Naive thymus-derived CD8-positive, alpha-beta T cell (primary cell): ENCODE data around the gene STK11. TPM values are rescaled to one million over a fixed set of nuclear protein-coding genes. Genes with fewer than 3 reads are reported as not detected.

Experiments
- ATAC-seq, 2 donors: fragments of 150-1000 bp; cut with Tn5 transposase in 1 of 2; sonication (Bioruptor Pico), chemical (Tn5 transposase) in 1 of 2; 1 replicate in 1 of 2; 2 replicates in 1 of 2; pipeline ENCODE4 v1.10.0; 2021; ENCODE audit warnings: mild to moderate bottlenecking in 2 of 2, moderate library complexity in 2 of 2
- POLR2A ChIA-PET: fragments of 350-600 bp; sonication (Branson Sonifier 250); formaldehyde crosslinking; loops from one replicate; lab custom pipeline; 2021; ENCODE audit warnings: antibody characterized with exemption; lab: Charles Lee
- DNase-seq, 10 donors: peaks; one replicate each; pipeline versions ENCODE4 v3.0.0 to v3.0.0-alpha.2; 2020 to 2022
- H3K27ac Mint-ChIP-seq, 10 donors: one replicate each; pipeline ENCODE4 v1.8.0; 2020 to 2022; ENCODE audit warnings: mild to moderate bottlenecking in 10 of 10, mixed read lengths in 10 of 10, moderate library complexity in 4 of 10, inconsistent platforms in 1 of 10
- H3K27me3 Mint-ChIP-seq, 5 donors: one replicate each; pipeline ENCODE4 v1.8.0; 2021 to 2022; ENCODE audit warnings: mixed read lengths in 5 of 5
- H3K36me3 Mint-ChIP-seq, 3 donors: one replicate each; pipeline ENCODE4 v1.8.0; 2020 to 2022; ENCODE audit warnings: mixed read lengths in 3 of 3, mild to moderate bottlenecking in 2 of 3, inconsistent platforms in 1 of 3
- H3K4me1 Mint-ChIP-seq, 4 donors: one replicate each; pipeline ENCODE4 v1.8.0; 2021 to 2022; ENCODE audit warnings: mixed read lengths in 4 of 4
- H3K4me3 Mint-ChIP-seq, 10 donors: one replicate each; pipeline ENCODE4 v1.8.0; 2020 to 2022; ENCODE audit warnings: mild to moderate bottlenecking in 10 of 10, mixed read lengths in 10 of 10, moderate library complexity in 6 of 10, inconsistent platforms in 1 of 10
- H3K9me3 Mint-ChIP-seq, 9 donors: one replicate each; pipeline ENCODE4 v1.8.0; 2020 to 2022; ENCODE audit warnings: mixed read lengths in 9 of 9, mild to moderate bottlenecking in 3 of 9, inconsistent platforms in 1 of 9, moderate library complexity in 1 of 9
- polyA plus RNA-seq, 3 donors: library from polyadenylated mRNA; unstranded; fragments of 300-500 nt; fragmentation: Illumina TruSeq; gene quantifications; one replicate each; pipeline ENCODE4 v1.2.3, GENCODE V29; 2021
- total RNA-seq, 8 experiments: library from RNA in 2 of 8; stranded (reverse) in 2 of 8; gene quantifications; one replicate each; pipeline ENCODE4 v1.2.3 and lab custom pipeline; 2021 to 2026

The STK11 gene
- total RNA-seq (10 to 100 TPM; 91.5 to 96.0 TPM), polyA plus RNA-seq (10 to 100 TPM; 12.3 to 43.9 (median 20.3) TPM), total RNA-seq (lab: John Stamatoyannopoulos, UW) (68.9 to 135 (median 103) reads per million in 6 experiments)

- Mint-ChIP-seq H3K4me1 (peaks cover 19 to 47% (median 40%) of the 10 kb centered on the region in 4 donors), H3K36me3 (peaks cover 0 to 3% (median 1%) of the 10 kb centered on the region in 3 donors), H3K27me3 (no peaks in the 10 kb centered on the region), H3K27ac (peak within 1 kb of the TSS in 9 of 10 donors; percentile 84 to 96 (median 93)), H3K4me3 (peak within 1 kb of the TSS; percentile 91 to 98 (median 94)), H3K9me3 (no peaks in the 10 kb centered on the region)
- DNase-seq (peak; percentile 98 to 100 (median 99)), ATAC-seq (peak; percentile 91 to 95)
- POLR2A ChIA-PET = interaction anchor here (0.6 to 2.2 kb wide), 4 partner anchors 64 to 115 kb away, joined by 3 to 10 read pairs (median 3); partner anchors contain the start of gene CIRBP
Measured at GRCh38 chr19:1205114-1206099, at the start of gene STK11. Gene STK11 (plus strand): TSS chr19:1205778. CDS start chr19:1206914, 1,136 bp downstream.

- no peak overlapping the region for H3K4me3 Mint-ChIP-seq
- peaks cover 0 to 13% (median 0%) of the 10 kb centered on the region in 3 donors for H3K36me3 Mint-ChIP-seq
- peaks cover 0 to 8% (median 2%) of the 10 kb centered on the region in 4 donors for H3K4me1 Mint-ChIP-seq
- H3K27me3 Mint-ChIP-seq = no peaks in the 10 kb centered on the region
- DNase-seq (no peak), ATAC-seq (no peak)
- no peak overlapping the region for H3K27ac Mint-ChIP-seq
- no peaks in the 10 kb centered on the region for H3K9me3 Mint-ChIP-seq
- POLR2A ChIA-PET = interaction anchor here (1.0 kb wide), 1 partner anchor 22 kb away, joined by 3 read pairs; no protein-coding TSS in a partner anchor
Measured at GRCh38 chr19:1156305-1156801, 49.2 kb upstream of the STK11 start.

- Mint-ChIP-seq H3K4me3 (no peak overlapping the region), H3K27ac (no peak overlapping the region), H3K9me3 (no peaks in the 10 kb centered on the region), H3K27me3 (no peaks in the 10 kb centered on the region), H3K36me3 (peaks cover 0 to 11% (median 0%) of the 10 kb centered on the region in 3 donors), H3K4me1 (peaks cover 0 to 8% (median 2%) of the 10 kb centered on the region in 4 donors)
- ATAC-seq (no peak), DNase-seq (no peak)
- POLR2A ChIA-PET = interaction anchor here (0.6 kb wide), 1 partner anchor 31 kb away, joined by 3 read pairs; no protein-coding TSS in a partner anchor
Measured at GRCh38 chr19:1156830-1157615, 48.6 kb upstream of the STK11 start.

GRCh38 chr19:1157931-1158884 is 47.4 kb upstream of the STK11 start:
- DNase-seq = no peak
- ATAC-seq = no peak
- Mint-ChIP-seq H3K27me3 (no peaks in the 10 kb centered on the region), H3K9me3 (no peaks in the 10 kb centered on the region), H3K4me3 (no peak overlapping the region), H3K27ac (peak overlapping the region in 1 of 10 donors; percentile 71), H3K4me1 (peaks cover 5 to 14% (median 7%) of the 10 kb centered on the region in 4 donors), H3K36me3 (peaks cover 0 to 9% (median 0%) of the 10 kb centered on the region in 3 donors)
- POLR2A ChIA-PET = interaction anchor here (0.6 kb wide), 1 partner anchor 32 kb away, joined by 3 read pairs; no protein-coding TSS in a partner anchor

- no peak for ATAC-seq
- no peak overlapping the region for H3K4me3 Mint-ChIP-seq
Measured at GRCh38 chr19:1158885-1159448, 46.6 kb upstream of the STK11 start.

GRCh38 chr19:1159864-1160595 is 45.5 kb upstream of the STK11 start:
- Mint-ChIP-seq H3K4me3 (no peak overlapping the region), H3K9me3 (no peaks in the 10 kb centered on the region), H3K27me3 (no peaks in the 10 kb centered on the region), H3K36me3 (peaks cover 0 to 5% (median 0%) of the 10 kb centered on the region in 3 donors), H3K27ac (no peak overlapping the region), H3K4me1 (peaks cover 5 to 14% (median 8%) of the 10 kb centered on the region in 4 donors)
- DNase-seq (no peak), ATAC-seq (no peak)
- POLR2A ChIA-PET = no interaction called here

More at GRCh38 chr19:1158885-1159448, 46.6 kb upstream of the STK11 start:
- DNase-seq = no peak
- Mint-ChIP-seq H3K27me3 (no peaks in the 10 kb centered on the region), H3K27ac (no peak overlapping the region), H3K36me3 (peaks cover 0 to 5% (median 0%) of the 10 kb centered on the region in 3 donors), H3K9me3 (no peaks in the 10 kb centered on the region), H3K4me1 (peaks cover 5 to 14% (median 8%) of the 10 kb centered on the region in 4 donors)
- POLR2A ChIA-PET = no interaction called here

GRCh38 chr19:1161716-1162115 is 43.9 kb upstream of the STK11 start:
- DNase-seq (no peak), ATAC-seq (no peak)
- H3K9me3 Mint-ChIP-seq = no peaks in the 10 kb centered on the region
- POLR2A ChIA-PET = no interaction called here
- no peaks in the 10 kb centered on the region for H3K27me3 Mint-ChIP-seq
- H3K27ac Mint-ChIP-seq = no peak overlapping the region
- peaks cover 5 to 12% (median 8%) of the 10 kb centered on the region in 4 donors for H3K4me1 Mint-ChIP-seq
- H3K4me3 Mint-ChIP-seq = no peak overlapping the region
- H3K36me3 Mint-ChIP-seq = peaks cover 0 to 5% (median 1%) of the 10 kb centered on the region in 3 donors

- Mint-ChIP-seq H3K27me3 (no peaks in the 10 kb centered on the region), H3K4me1 (peaks cover 5 to 13% (median 8%) of the 10 kb centered on the region in 4 donors), H3K9me3 (no peaks in the 10 kb centered on the region), H3K27ac (peak overlapping the region in 1 of 10 donors; percentile 49), H3K36me3 (peaks cover 0 to 6% (median 4%) of the 10 kb centered on the region in 3 donors), H3K4me3 (peak overlapping the region in 1 of 10 donors; percentile 41)
- no peak for DNase-seq
- POLR2A ChIA-PET = interaction anchor here (0.5 kb wide), 1 partner anchor 181 kb away, joined by 7 read pairs; no protein-coding TSS in a partner anchor
- no peak for ATAC-seq
Measured at GRCh38 chr19:1162404-1163282, 42.9 kb upstream of the STK11 start.

GRCh38 chr19:1163283-1163933 is 42.2 kb upstream of the STK11 start:
- Mint-ChIP-seq H3K9me3 (no peaks in the 10 kb centered on the region), H3K4me1 (peaks cover 5 to 15% (median 8%) of the 10 kb centered on the region in 4 donors), H3K36me3 (peaks cover 0 to 6% (median 4%) of the 10 kb centered on the region in 3 donors), H3K27ac (no peak overlapping the region), H3K27me3 (no peaks in the 10 kb centered on the region), H3K4me3 (peak overlapping the region in 1 of 10 donors; percentile 10)
- POLR2A ChIA-PET = interaction anchor here (0.5 to 0.6 kb wide), 2 partner anchors 180 to 711 kb away, joined by 6 to 7 read pairs; no protein-coding TSS in a partner anchor
- ATAC-seq (no peak), DNase-seq (no peak)
